ENCODE data around the gene TTC1. TPM values are rescaled to one million over a fixed set of nuclear protein-coding genes. Genes with fewer than 3 reads are reported as not detected.

Gene TTC1
- polyA plus RNA-seq, 6 donors from 2014 or later: 85.2 to 153 (median 96.7) TPM

- Mint-ChIP-seq H3K27me3 (no peaks in the 10 kb centered on the region), H3K27ac (no peak overlapping the region), H3K4me3 (no peak overlapping the region), H3K4me1 (peaks cover 4 to 12% (median 9%) of the 10 kb centered on the region in 3 donors), H3K36me3 (peaks cover 0 to 2% of the 10 kb centered on the region in 2 donors), H3K9me3 (no peaks in the 10 kb centered on the region)
- no peak for ATAC-seq (ENCODE audit: low read depth in 2 of 2)
- DNase-seq: no peak
Measured at GRCh38 chr5:160087199-160087598, 78.3 kb downstream of the TTC1 start.

GRCh38 chr5:160088805-160089204, 79.9 kb downstream of the TTC1 start:
- Mint-ChIP-seq H3K4me1 (peaks cover 8 to 18% (median 16%) of the 10 kb centered on the region in 3 donors), H3K27ac (no peak overlapping the region), H3K36me3 (peaks cover 7 to 16% of the 10 kb centered on the region in 2 donors), H3K27me3 (no peaks in the 10 kb centered on the region), H3K9me3 (no peaks in the 10 kb centered on the region), H3K4me3 (no peak overlapping the region)
- DNase-seq (no peak), ATAC-seq (ENCODE audit: low read depth in 2 of 2) (no peak)

DNA sequence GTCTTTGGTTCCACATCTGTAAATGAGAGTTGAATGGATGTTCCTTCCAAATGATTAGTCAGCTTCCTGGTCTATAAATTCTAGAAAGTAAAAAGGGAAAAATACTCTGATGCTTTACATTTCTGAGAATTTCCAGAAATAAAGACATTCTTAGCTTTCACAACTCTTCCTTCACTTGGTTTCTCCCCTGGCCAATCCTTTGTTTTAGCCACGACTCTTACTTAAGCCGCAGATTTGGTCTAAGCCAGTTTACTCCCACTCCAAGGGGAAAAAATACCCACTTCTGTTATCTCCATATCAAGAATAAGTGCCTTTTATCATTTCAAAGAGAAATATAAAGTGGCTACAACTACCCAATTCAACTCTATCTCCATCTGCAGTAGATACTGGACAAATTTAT, 80.6 kb downstream of the TTC1 start:
- Mint-ChIP-seq H3K27ac (peak overlapping the region in 2 of 6 donors; percentile 3 to 60), H3K36me3 (peaks cover 13 to 22% of the 10 kb centered on the region in 2 donors), H3K4me1 (peaks cover 8 to 21% (median 16%) of the 10 kb centered on the region in 3 donors), H3K4me3 (no peak overlapping the region), H3K9me3 (no peaks in the 10 kb centered on the region), H3K27me3 (no peaks in the 10 kb centered on the region)
- no peak for DNase-seq
- ATAC-seq (ENCODE audit: low read depth in 2 of 2): no peak

DNA sequence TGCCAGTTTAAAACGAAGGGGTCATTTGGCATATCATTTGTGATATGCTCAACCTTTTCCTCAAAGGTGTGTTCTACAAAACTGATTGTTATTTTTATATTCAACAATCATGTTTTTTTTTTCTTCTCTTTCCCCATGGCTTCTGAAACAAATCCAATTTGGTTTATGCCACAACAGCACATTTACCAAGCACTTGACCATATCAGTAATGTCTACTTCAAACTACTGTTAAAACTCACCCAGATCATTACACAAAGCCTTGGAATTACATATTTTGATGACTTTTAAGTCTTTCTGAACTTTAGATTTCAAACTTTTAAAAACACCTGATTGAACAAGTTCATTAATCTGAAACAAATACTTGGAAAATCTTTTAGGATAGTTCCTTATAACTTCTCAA, 81.1 kb downstream of the TTC1 start:
- Mint-ChIP-seq H3K36me3 (peaks cover 13 to 22% of the 10 kb centered on the region in 2 donors), H3K27me3 (no peaks in the 10 kb centered on the region), H3K27ac (peak overlapping the region in 1 of 6 donors; percentile 60), H3K4me3 (no peak overlapping the region), H3K9me3 (no peaks in the 10 kb centered on the region), H3K4me1 (peaks cover 8 to 22% (median 16%) of the 10 kb centered on the region in 3 donors)
- no peak for DNase-seq
- no peak for ATAC-seq (ENCODE audit: low read depth in 2 of 2)

DNA sequence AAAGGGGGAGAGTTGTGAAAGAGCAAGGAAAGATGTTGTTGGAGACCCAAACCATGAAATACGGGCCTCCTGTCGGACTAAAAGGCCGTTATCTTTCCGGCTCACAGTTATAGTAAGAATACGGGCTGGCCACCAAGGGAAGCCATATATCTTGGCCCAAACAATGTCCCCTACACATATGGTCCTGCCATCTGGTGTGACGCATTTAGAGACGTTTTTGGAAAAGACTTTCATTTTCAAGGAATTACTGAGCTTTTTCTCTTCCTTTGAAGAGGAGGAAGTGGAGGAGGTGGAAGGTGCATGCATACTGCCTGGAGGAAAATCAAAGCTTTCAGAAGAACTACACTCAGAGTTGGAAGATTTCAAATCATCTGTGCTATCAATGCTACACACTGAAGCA, 83.6 kb downstream of the TTC1 start:
- DNase-seq: no peak
- Mint-ChIP-seq H3K36me3 (peaks cover 13 to 22% of the 10 kb centered on the region in 2 donors), H3K27ac (peak overlapping the region in 1 of 6 donors; percentile 34), H3K4me1 (peaks cover 8 to 24% (median 16%) of the 10 kb centered on the region in 3 donors), H3K9me3 (no peaks in the 10 kb centered on the region), H3K4me3 (no peak overlapping the region), H3K27me3 (no peaks in the 10 kb centered on the region)
- no peak for ATAC-seq (ENCODE audit: low read depth in 2 of 2)

- no peak overlapping the region for H3K4me3 Mint-ChIP-seq
- H3K27ac Mint-ChIP-seq: peak overlapping the region; percentile 1 to 90 (median 69)
- peaks cover 11 to 28% (median 20%) of the 10 kb centered on the region in 3 donors for H3K4me1 Mint-ChIP-seq
- H3K27me3 Mint-ChIP-seq: no peaks in the 10 kb centered on the region
- no peaks in the 10 kb centered on the region for H3K9me3 Mint-ChIP-seq
- DNase-seq (no peak), ATAC-seq (ENCODE audit: low read depth in 2 of 2) (no peak)
- peaks cover 13 to 22% of the 10 kb centered on the region in 2 donors for H3K36me3 Mint-ChIP-seq
Measured at GRCh38 chr5:160092960-160093707, 84.2 kb downstream of the TTC1 start.

DNA sequence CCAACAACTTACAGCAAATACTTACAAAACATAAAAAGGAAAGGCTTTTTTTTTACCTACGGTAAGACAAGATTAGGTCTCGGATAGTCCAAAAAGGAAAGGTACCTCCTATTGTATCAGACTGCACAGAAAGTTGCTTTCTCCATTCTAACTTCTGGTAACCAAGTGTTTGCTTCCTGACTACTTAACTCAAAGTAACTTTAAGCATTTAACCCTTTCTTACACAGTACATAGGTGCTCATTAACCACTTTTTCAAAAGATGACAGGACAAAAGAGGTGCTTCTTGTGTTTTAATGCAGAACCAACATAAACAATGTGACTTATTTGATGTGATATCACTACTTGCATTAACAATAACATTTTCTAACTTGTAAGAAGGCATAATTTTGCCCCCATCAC, 87.2 kb downstream of the TTC1 start:
- no peak overlapping the region for H3K4me3 Mint-ChIP-seq
- ATAC-seq (ENCODE audit: low read depth in 2 of 2) (no peak), DNase-seq (no peak)
- peaks cover 13 to 22% of the 10 kb centered on the region in 2 donors for H3K36me3 Mint-ChIP-seq
- H3K9me3 Mint-ChIP-seq: no peaks in the 10 kb centered on the region
- H3K27me3 Mint-ChIP-seq: no peaks in the 10 kb centered on the region
- H3K27ac Mint-ChIP-seq: no peak overlapping the region
- H3K4me1 Mint-ChIP-seq: peaks cover 9 to 29% (median 14%) of the 10 kb centered on the region in 3 donors

- DNase-seq (no peak), ATAC-seq (ENCODE audit: low read depth in 2 of 2) (peak; percentile 61 to 66)
- H3K4me1 Mint-ChIP-seq: peaks cover 9 to 27% (median 14%) of the 10 kb centered on the region in 3 donors
- no peaks in the 10 kb centered on the region for H3K9me3 Mint-ChIP-seq
- peaks cover 13 to 15% of the 10 kb centered on the region in 2 donors for H3K36me3 Mint-ChIP-seq
- peak overlapping the region in 6 of 8 donors; percentile 13 to 60 (median 50) for H3K4me3 Mint-ChIP-seq
- no peaks in the 10 kb centered on the region for H3K27me3 Mint-ChIP-seq
- peak overlapping the region in 5 of 6 donors; percentile 25 to 64 (median 43) for H3K27ac Mint-ChIP-seq
Measured at GRCh38 chr5:160097991-160098390, 89.1 kb downstream of the TTC1 start.

DNA sequence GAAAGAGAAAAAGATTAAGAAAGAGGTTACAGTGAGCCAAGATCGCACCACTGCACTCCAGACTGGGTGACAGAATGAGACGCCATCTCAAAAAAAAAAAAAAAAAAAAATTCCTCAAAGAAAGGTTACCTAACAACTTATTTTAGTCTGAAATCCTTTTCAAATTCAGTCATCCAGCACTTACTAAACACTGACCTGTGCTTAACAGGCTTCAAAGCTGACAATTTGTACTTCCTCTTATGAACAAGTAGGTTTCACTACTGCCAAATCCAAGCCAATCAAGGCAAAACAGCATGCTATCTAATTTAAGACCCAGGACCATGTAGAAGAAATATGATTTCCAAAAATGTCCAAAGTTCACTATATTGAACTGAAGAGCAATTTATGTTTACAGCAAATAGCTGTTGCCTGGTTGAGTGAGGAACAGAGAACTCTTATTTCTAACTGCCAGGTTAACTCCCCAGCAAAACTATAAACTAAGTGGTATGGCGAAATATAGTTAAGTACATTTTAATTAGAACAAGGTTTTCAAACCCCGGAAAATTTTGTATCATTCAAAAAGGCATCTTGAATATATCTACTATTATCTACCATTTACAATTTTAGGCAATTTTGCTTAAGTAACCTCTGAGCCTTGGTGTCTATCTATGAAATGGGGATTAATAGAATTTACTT, 96.9 kb downstream of the TTC1 start:
- H3K36me3 Mint-ChIP-seq: peaks cover 6 to 8% of the 10 kb centered on the region in 2 donors
- no peaks in the 10 kb centered on the region for H3K9me3 Mint-ChIP-seq
- H3K4me1 Mint-ChIP-seq: peaks cover 15 to 28% (median 16%) of the 10 kb centered on the region in 3 donors
- ATAC-seq (ENCODE audit: low read depth in 2 of 2) (peak; percentile 80 to 89), DNase-seq (peak; percentile 14)
- peak overlapping the region in 3 of 6 donors; percentile 0 to 83 (median 15) for H3K27ac Mint-ChIP-seq
- H3K27me3 Mint-ChIP-seq: no peaks in the 10 kb centered on the region
- H3K4me3 Mint-ChIP-seq: no peak overlapping the region

DNA sequence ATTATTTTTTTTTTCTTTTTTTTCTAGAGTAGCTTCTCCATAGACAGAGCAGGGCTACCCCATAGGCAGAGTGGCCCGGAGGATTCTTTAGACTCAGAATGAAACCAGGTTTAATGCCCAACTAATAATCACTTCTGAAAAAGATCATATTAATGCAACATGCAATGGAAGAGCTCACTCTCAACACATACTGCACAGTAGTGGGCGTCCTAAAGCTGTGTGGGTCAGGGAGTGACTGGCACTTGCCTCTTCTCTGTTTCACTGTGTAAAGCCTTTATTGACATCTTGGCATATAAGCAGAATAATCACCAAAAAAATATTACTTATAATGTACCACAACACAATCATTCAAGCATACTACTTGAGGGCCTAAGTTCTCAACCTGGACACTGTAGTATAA, 99.2 kb downstream of the TTC1 start:
- Mint-ChIP-seq H3K36me3 (peaks cover 6 to 9% of the 10 kb centered on the region in 2 donors), H3K27me3 (no peaks in the 10 kb centered on the region), H3K9me3 (no peaks in the 10 kb centered on the region), H3K4me1 (peaks cover 15 to 28% (median 18%) of the 10 kb centered on the region in 3 donors), H3K27ac (no peak overlapping the region), H3K4me3 (no peak overlapping the region)
- no peak for DNase-seq
- no peak for ATAC-seq (ENCODE audit: low read depth in 2 of 2)

Other genes with a start within 250 kb of the TTC1 start
- not detected for gene ADRA1B, start 92.7 kb upstream of the TTC1 start, polyA plus RNA-seq (ENCODE audit: low read depth in 6 of 6)
- 10 to 100 TPM in 5 of 6 donors, 1 to 10 TPM in 1; 8.4 to 44.8 (median 36.0) TPM for gene PWWP2A, start 110.3 kb downstream of the TTC1 start, polyA plus RNA-seq (ENCODE audit: low read depth in 6 of 6)
- gene FABP6, start 220.4 kb downstream of the TTC1 start, polyA plus RNA-seq (ENCODE audit: low read depth in 6 of 6): not detected

All from naive B cell (primary cell).